HEK293 (cell line): ENCODE data around the gene ARHGAP33.

ENCODE experiments used
- CTCF ChIA-PET: fragments of 350-600 bp; formaldehyde crosslinking; extraction: SDS; loops from one replicate; lab custom pipeline; 2021; ENCODE audit warnings: antibody characterized with exemption; lab: Yijun Ruan, JAX
- POLR2A ChIA-PET: fragments of 300-600 bp; formaldehyde crosslinking; extraction: SDS; loops from one replicate; lab custom pipeline; 2020; ENCODE audit warnings: antibody characterized with exemption, inconsistent platforms; lab: Yijun Ruan, JAX
- H3K27ac ChIP-seq: fragments of 200-500 bp; sonication (Bioruptor generic); 2 replicates; pipeline ENCODE4 v1.5.1; 2014; ENCODE audit warnings: low read depth, low read length, control low read depth, inconsistent platforms; ENCODE audit errors: extremely low read depth
- H3K36me3 ChIP-seq, 2 experiments: fragments of 200-500 bp in 1 of 2; sonication (Bioruptor generic) in 1 of 2; 1 replicate in 1 of 2; 2 replicates in 1 of 2; pipeline ENCODE4 v1.5.1; 2014 to 2017; ENCODE audit warnings: inconsistent platforms in 2 of 2, low read length in 2 of 2; ENCODE audit not compliant: control insufficient read depth in 2 of 2, insufficient read depth in 1 of 2
- H3K4me1 ChIP-seq: fragments of 200-500 bp; sonication (Bioruptor generic); 2 replicates; pipeline ENCODE4 v1.5.1; 2014; ENCODE audit warnings: mild to moderate bottlenecking, low read length, inconsistent platforms; ENCODE audit not compliant: control insufficient read depth, insufficient read depth
- H3K4me3 ChIP-seq: 2 replicates; pipeline ENCODE4 v1.5.1; 2011; ENCODE audit warnings: low read depth, mild to moderate bottlenecking, control low read depth, low read length, moderate library complexity
- H3K9me3 ChIP-seq: fragments of 200-500 bp; sonication (Bioruptor generic); 2 replicates; pipeline ENCODE4 v1.5.1; 2014; ENCODE audit warnings: low read depth, low read length, inconsistent platforms; ENCODE audit not compliant: control insufficient read depth, insufficient read depth
- FEZF1 ChIP-seq: fragments of 450-650 bp; formaldehyde crosslinking; IDR thresholded peaks from 2 replicates; pipeline ENCODE4 v1.5.1; 2016; ENCODE audit warnings: missing biosample characterization, missing genetic modification characterization
- HIC1 ChIP-seq: fragments of 450-650 bp; formaldehyde crosslinking; IDR thresholded peaks from 2 replicates; pipeline ENCODE4 v1.5.1; 2016; ENCODE audit warnings: missing biosample characterization, missing genetic modification characterization
- HOXD13 ChIP-seq: sonication (generic); formaldehyde crosslinking; IDR thresholded peaks from 2 replicates; pipeline ENCODE4 v1.8.0; 2022; ENCODE audit warnings: missing genetic modification reagents, borderline replicate concordance
- INSM2 ChIP-seq: fragments of 450-650 bp; formaldehyde crosslinking; IDR thresholded peaks from 2 replicates; pipeline ENCODE4 v1.5.1; 2016; ENCODE audit warnings: missing biosample characterization, missing genetic modification characterization
- KLF8 ChIP-seq: fragments of 450-650 bp; formaldehyde crosslinking; IDR thresholded peaks from 2 replicates; pipeline ENCODE4 v1.5.1; 2016; ENCODE audit warnings: missing biosample characterization, missing genetic modification characterization
- MZF1 ChIP-seq: fragments of 450-650 bp; formaldehyde crosslinking; IDR thresholded peaks from 2 replicates; pipeline ENCODE4 v1.5.1; 2017; ENCODE audit warnings: missing biosample characterization, missing genetic modification characterization, borderline replicate concordance
- OVOL3 ChIP-seq: fragments of 450-650 bp; formaldehyde crosslinking; IDR thresholded peaks from 2 replicates; pipeline ENCODE4 v1.5.1; 2016; ENCODE audit warnings: missing biosample characterization, missing genetic modification characterization
- SCRT2 ChIP-seq: fragments of 450-650 bp; formaldehyde crosslinking; IDR thresholded peaks from 2 replicates; pipeline ENCODE4 v1.5.1; 2016; ENCODE audit warnings: missing biosample characterization, missing genetic modification characterization
- ZBTB20 ChIP-seq: fragments of 450-650 bp; formaldehyde crosslinking; IDR thresholded peaks from 2 replicates; pipeline ENCODE4 v1.5.1; 2016; ENCODE audit warnings: missing biosample characterization, missing genetic modification characterization
- ZIC2 ChIP-seq: fragments of 450-650 bp; formaldehyde crosslinking; IDR thresholded peaks from 2 replicates; pipeline ENCODE4 v1.5.1; 2016; ENCODE audit warnings: missing biosample characterization, missing genetic modification characterization
- ZNF10 ChIP-seq: fragments of 450-650 bp; formaldehyde crosslinking; IDR thresholded peaks from 2 replicates; pipeline ENCODE4 v1.5.1; 2017; ENCODE audit warnings: missing biosample characterization, missing genetic modification characterization
- ZNF175 ChIP-seq: fragments of 450-650 bp; formaldehyde crosslinking; IDR thresholded peaks from 2 replicates; pipeline ENCODE4 v1.5.1; 2016; ENCODE audit warnings: missing biosample characterization, missing genetic modification characterization
- ZNF280C ChIP-seq: fragments of 450-650 bp; formaldehyde crosslinking; IDR thresholded peaks from 2 replicates; pipeline ENCODE4 v1.5.1; 2016; ENCODE audit warnings: missing biosample characterization, missing genetic modification characterization
- ZNF335 ChIP-seq: fragments of 450-650 bp; formaldehyde crosslinking; conservative IDR thresholded peaks from 2 replicates; pipeline ENCODE4 v1.5.1; 2016; ENCODE audit warnings: missing biosample characterization, missing genetic modification characterization
- ZNF366 ChIP-seq: fragments of 450-650 bp; formaldehyde crosslinking; conservative IDR thresholded peaks from 2 replicates; pipeline ENCODE4 v1.5.1; 2016; ENCODE audit warnings: missing biosample characterization, missing genetic modification characterization
- ZNF501 ChIP-seq: fragments of 450-650 bp; formaldehyde crosslinking; IDR thresholded peaks from 2 replicates; pipeline ENCODE4 v1.5.1; 2016; ENCODE audit warnings: missing biosample characterization, missing genetic modification characterization
- ZNF514 ChIP-seq: fragments of 450-650 bp; formaldehyde crosslinking; IDR thresholded peaks from 2 replicates; pipeline ENCODE4 v1.5.1; 2016; ENCODE audit warnings: missing biosample characterization, missing genetic modification characterization
- ZNF530 ChIP-seq: fragments of 450-650 bp; formaldehyde crosslinking; IDR thresholded peaks from 2 replicates; pipeline ENCODE4 v1.5.1; 2016; ENCODE audit warnings: low read depth, missing biosample characterization, missing genetic modification characterization
- ZNF549 ChIP-seq: fragments of 450-650 bp; IDR thresholded peaks from 2 replicates; pipeline ENCODE4 v1.5.1; 2018; ENCODE audit warnings: missing biosample characterization, missing genetic modification characterization, mild to moderate bottlenecking, inconsistent platforms, moderate library complexity
- ZNF555 ChIP-seq: fragments of 450-650 bp; formaldehyde crosslinking; conservative IDR thresholded peaks from 2 replicates; pipeline ENCODE4 v1.5.1; 2017; ENCODE audit warnings: missing biosample characterization, mild to moderate bottlenecking, missing genetic modification characterization, inconsistent platforms
- ZNF561 ChIP-seq: fragments of 450-650 bp; IDR thresholded peaks from 2 replicates; pipeline ENCODE4 v1.5.1; 2018; ENCODE audit warnings: missing biosample characterization, missing genetic modification characterization, borderline replicate concordance
- ZNF571 ChIP-seq: fragments of 450-650 bp; formaldehyde crosslinking; IDR thresholded peaks from 2 replicates; pipeline ENCODE4 v1.5.0; 2017; ENCODE audit warnings: missing biosample characterization, missing genetic modification characterization
- ZNF600 ChIP-seq: fragments of 450-650 bp; formaldehyde crosslinking; IDR thresholded peaks from 2 replicates; pipeline ENCODE4 v1.5.1; 2016; ENCODE audit warnings: missing biosample characterization, missing genetic modification characterization
- ZNF621 ChIP-seq: fragments of 450-650 bp; formaldehyde crosslinking; IDR thresholded peaks from 2 replicates; pipeline ENCODE4 v1.5.1; 2017; ENCODE audit warnings: missing biosample characterization, missing genetic modification characterization
- ZNF791 ChIP-seq: fragments of 450-650 bp; formaldehyde crosslinking; IDR thresholded peaks from 2 replicates; pipeline ENCODE4 v1.5.1; 2016; ENCODE audit warnings: missing biosample characterization, missing genetic modification characterization
- ZNF792 ChIP-seq: fragments of 450-650 bp; formaldehyde crosslinking; IDR thresholded peaks from 2 replicates; pipeline ENCODE4 v1.5.1; 2016; ENCODE audit warnings: missing biosample characterization, missing genetic modification characterization

Gene ARHGAP33

GRCh38 chr19:35781650-35782049, 6.3 kb downstream of the ARHGAP33 start (continued):
- no peak for TF ChIP-seq INSM2
- no peak for TF ChIP-seq ZNF791
- TF ChIP-seq ZNF561 (tag by site-specific recombination): no peak
- TF ChIP-seq MZF1: no peak
- TF ChIP-seq ZNF555 (tag by site-specific recombination): no peak
- TF ChIP-seq ZNF501 (tag by site-specific recombination): no peak
- no peak for TF ChIP-seq ZNF366 (tag by site-specific recombination)
- no peak for TF ChIP-seq OVOL3 (tag by site-specific recombination)
- no peak for TF ChIP-seq HOXD13 (CRISPR knock-in tag)
- TF ChIP-seq ZNF280C: no peak
- no peak for TF ChIP-seq ZNF571 (tag by site-specific recombination)
- no peak for TF ChIP-seq ZNF335

- no peaks in the 10 kb centered on the region for H3K4me1 ChIP-seq
- POLR2A ChIA-PET: interaction anchor here (1.1 kb wide), 1 partner anchor 21 kb away, joined by 3 read pairs; no protein-coding TSS in a partner anchor
Measured at GRCh38 chr19:35782589-35782988, 7.2 kb downstream of the ARHGAP33 start.

GRCh38 chr19:35783469-35784434, 8.4 kb downstream of the ARHGAP33 start:
- Histone ChIP-seq H3K36me3 (peaks cover 38 to 42% of the 10 kb centered on the region in 2 experiments), H3K4me3 (no peak overlapping the region), H3K4me1 (no peaks in the 10 kb centered on the region), H3K27ac (no peak overlapping the region), H3K9me3 (no peaks in the 10 kb centered on the region)
- ChIA-PET CTCF (no interaction called here), POLR2A (interaction anchor here (0.7 to 1.1 kb wide), 3 partner anchors 24 to 38 kb away, joined by 3 to 8 read pairs (median 5); partner anchors contain the start of genes LIN37, PSENEN and U2AF1L4)
- TF ChIP-seq ZIC2 (tag by site-specific recombination) (no peak), ZNF514 (tag by site-specific recombination) (no peak), ZBTB20 (tag by site-specific recombination) (no peak), ZNF549 (tag by site-specific recombination) (no peak), SCRT2 (no peak), FEZF1 (tag by site-specific recombination) (no peak), ZNF792 (no peak), KLF8 (tag by site-specific recombination) (no peak), ZNF600 (no peak), ZNF175 (tag by site-specific recombination) (no peak), ZNF621 (tag by site-specific recombination) (no peak)

More at GRCh38 chr19:35782589-35782988, 7.2 kb downstream of the ARHGAP33 start:
- Histone ChIP-seq H3K9me3 (no peaks in the 10 kb centered on the region), H3K4me3 (no peak overlapping the region), H3K36me3 (peaks cover 43 to 47% of the 10 kb centered on the region in 2 experiments), H3K27ac (no peak overlapping the region)
- TF ChIP-seq ZNF530 (tag by site-specific recombination): no peak
- TF ChIP-seq ZNF10 (tag by site-specific recombination): no peak
- peak; percentile 43; the same call in 1 of the 2 replicates for TF ChIP-seq HIC1 (tag by site-specific recombination)
- CTCF ChIA-PET: no interaction called here
